Suprapubic skin (tissue), 3 donors: ENCODE measurements around the gene NFATC3.

ENCODE experiments used
- EP300 ChIP-seq: sonication (generic); formaldehyde crosslinking; IDR thresholded peaks from one replicate; pipeline ENCODE4 v1.6.1; 2017; ENCODE audit warnings: antibody characterized with exemption
- POLR2A ChIP-seq, 2 donors: fragments of 450-650 bp; IDR thresholded peaks; one replicate each; pipeline ENCODE4 v1.6.1; 2017; ENCODE audit warnings: antibody characterized with exemption in 2 of 2, mild to moderate bottlenecking in 2 of 2, moderate library complexity in 2 of 2
- TF ChIP-seq, protein P1 (sequence below), 2 donors: fragments of 200-600 bp in 1 of 2; fragments of 450-650 bp in 1 of 2; sonication (generic) in 1 of 2; IDR thresholded peaks; one replicate each; pipeline ENCODE4 v1.5.1; 2016 to 2019; ENCODE audit warnings: antibody characterized with exemption in 2 of 2, mild to moderate bottlenecking in 1 of 2, moderate library complexity in 1 of 2

GRCh38 chr16:68100488-68100887 lies 15.3 kb downstream of the NFATC3 start:
- TF ChIP-seq, protein P1, sequence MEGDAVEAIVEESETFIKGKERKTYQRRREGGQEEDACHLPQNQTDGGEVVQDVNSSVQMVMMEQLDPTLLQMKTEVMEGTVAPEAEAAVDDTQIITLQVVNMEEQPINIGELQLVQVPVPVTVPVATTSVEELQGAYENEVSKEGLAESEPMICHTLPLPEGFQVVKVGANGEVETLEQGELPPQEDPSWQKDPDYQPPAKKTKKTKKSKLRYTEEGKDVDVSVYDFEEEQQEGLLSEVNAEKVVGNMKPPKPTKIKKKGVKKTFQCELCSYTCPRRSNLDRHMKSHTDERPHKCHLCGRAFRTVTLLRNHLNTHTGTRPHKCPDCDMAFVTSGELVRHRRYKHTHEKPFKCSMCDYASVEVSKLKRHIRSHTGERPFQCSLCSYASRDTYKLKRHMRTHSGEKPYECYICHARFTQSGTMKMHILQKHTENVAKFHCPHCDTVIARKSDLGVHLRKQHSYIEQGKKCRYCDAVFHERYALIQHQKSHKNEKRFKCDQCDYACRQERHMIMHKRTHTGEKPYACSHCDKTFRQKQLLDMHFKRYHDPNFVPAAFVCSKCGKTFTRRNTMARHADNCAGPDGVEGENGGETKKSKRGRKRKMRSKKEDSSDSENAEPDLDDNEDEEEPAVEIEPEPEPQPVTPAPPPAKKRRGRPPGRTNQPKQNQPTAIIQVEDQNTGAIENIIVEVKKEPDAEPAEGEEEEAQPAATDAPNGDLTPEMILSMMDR (IDR thresholded peaks at IDR 0.05): no peak
- TF ChIP-seq POLR2A (IDR thresholded peaks at IDR 0.05) (no peak), EP300 (no peak)
